ENCODE results near the gene MNT. TPM values are rescaled to one million over a fixed set of nuclear protein-coding genes. Genes with fewer than 3 reads are reported as not detected.

The MNT gene
- total RNA-seq, result 5.6 and 8.1 TPM in 2 replicates

GRCh38 chr17:2400877-2401425 lies at the start of gene MNT:
MNT (minus strand) TSS chr17:2401060; CDS start chr17:2400712, 348 bp downstream.

GRCh38 chr17:2336852-2337543 lies 63.9 kb downstream of the MNT start, which contains the start of gene SGSM2:
SGSM2 (plus strand) TSS chr17:2337501; CDS start chr17:2337689, 188 bp downstream.

GRCh38 chr17:2336215-2336851 lies 64.5 kb downstream of the MNT start, which contains the start of gene TSR1:
TSR1 (minus strand) TSS chr17:2336457; CDS start chr17:2336427, 30 bp downstream.

Other genes with a start within 250 kb of the MNT start
- 11.7 and 18.8 TPM in 2 replicates for gene SMG6, start 97.3 kb downstream of the MNT start, total RNA-seq
- 8.6 and 14.4 TPM in 2 replicates for gene SRR, start 97.1 kb downstream of the MNT start, total RNA-seq
- 37.1 and 67.9 TPM in 2 replicates for gene TSR1, start 64.6 kb downstream of the MNT start, total RNA-seq
- gene SGSM2, start 63.6 kb downstream of the MNT start, total RNA-seq, result 15.9 and 16.9 TPM in 2 replicates
- 13.7 and 27.8 TPM in 2 replicates for gene METTL16, start 110.8 kb upstream of the MNT start, total RNA-seq
- gene PAFAH1B1, start 192.6 kb upstream of the MNT start, total RNA-seq, result 46.5 and 64.3 TPM in 2 replicates